H1 (cell line): ENCODE data around the gene PDZRN3.

Source experiments
- ASH2L ChIP-seq: fragments of 200-600, 300-600 bp; sonication (generic); IDR thresholded peaks from one replicate; pipeline ENCODE4 v1.7.1; 2017; ENCODE audit warnings: low read length
- BACH1 ChIP-seq: IDR thresholded peaks from 2 replicates; pipeline ENCODE4 v1.6.1; 2012; ENCODE audit warnings: low read length, improper control_type of control experiment
- CTCF ChIP-seq, 3 experiments: IDR thresholded peaks; 1 replicate in 2 of 3; 2 replicates in 1 of 3; pipeline versions ENCODE4 v1.5.1 to v1.6.1; 2011; ENCODE audit warnings: low read length in 3 of 3, mild to moderate bottlenecking in 3 of 3, inconsistent platforms in 2 of 3, low read depth in 1 of 3, moderate library complexity in 1 of 3; ENCODE audit not compliant: insufficient read depth in 1 of 3; ENCODE audit errors: control extremely low read depth in 1 of 3
- EP300 ChIP-seq, 2 experiments: IDR thresholded peaks; 1 replicate in 1 of 2; 2 replicates in 1 of 2; pipeline ENCODE4 v1.6.1; 2011 to 2012; ENCODE audit warnings: low read depth in 2 of 2, low read length in 2 of 2, mild to moderate bottlenecking in 2 of 2, borderline replicate concordance in 1 of 2, inconsistent platforms in 1 of 2, moderate library complexity in 1 of 2
- RFX5 ChIP-seq: IDR thresholded peaks from 2 replicates; pipeline ENCODE4 v1.6.1; 2011; ENCODE audit warnings: low read depth, low read length, improper control_type of control experiment, borderline replicate concordance
- RNF2 ChIP-seq: fragments of 200-900, 300-1000 bp; sonication (generic); IDR thresholded peaks from 2 replicates; pipeline ENCODE4 v1.7.1; 2016; ENCODE audit warnings: borderline replicate concordance, low read depth, mild to moderate bottlenecking, antibody characterized with exemption, low read length; ENCODE audit not compliant: poor library complexity, severe bottlenecking; ENCODE audit errors: missing control alignments
- TAF1 ChIP-seq: IDR thresholded peaks from 2 replicates; pipeline ENCODE4 v1.6.1; 2011; ENCODE audit warnings: mild to moderate bottlenecking, low read depth, low read length
- YY1 ChIP-seq: IDR thresholded peaks from 2 replicates; pipeline ENCODE4 v1.6.1; 2011; ENCODE audit warnings: low read depth, mild to moderate bottlenecking, low read length

- TF ChIP-seq TAF1 (no peak), ASH2L (no peak), BACH1 (no peak), CTCF (IDR thresholded peaks at IDR 0.05; ENCODE audit: control extremely low read depth in 1 of 3, insufficient read depth in 1 of 3, low read depth in 1 of 3, low read length in 3 of 3) (no peak), RFX5 (no peak), YY1 (no peak), EP300 (IDR thresholded peaks at IDR 0.05; ENCODE audit: borderline replicate concordance in 1 of 2, low read depth in 2 of 2, low read length in 2 of 2) (no peak), RNF2 (no peak)
Observed at GRCh38 chr3:73446467-73447110, 178.2 kb downstream of the PDZRN3 start.
